Glutamatergic neuron (in vitro differentiated cells): ENCODE data around the gene KCNH2. TPM values are rescaled to one million over a fixed set of nuclear protein-coding genes. Genes with fewer than 3 reads are reported as not detected.

ENCODE experiments used
- DNase-seq: peaks from one replicate; pipeline ENCODE4 v3.0.0; 2022
- H3K27ac Mint-ChIP-seq: one replicate; pipeline ENCODE4 v1.8.0; 2020; ENCODE audit warnings: mild to moderate bottlenecking, mixed read lengths, inconsistent platforms; ENCODE audit not compliant: unreplicated experiment
- H3K27me3 Mint-ChIP-seq: one replicate; pipeline ENCODE4 v1.8.0; 2020; ENCODE audit warnings: mild to moderate bottlenecking, moderate library complexity, mixed read lengths, inconsistent platforms; ENCODE audit not compliant: unreplicated experiment
- H3K36me3 Mint-ChIP-seq: one replicate; pipeline ENCODE4 v1.8.0; 2020; ENCODE audit warnings: mild to moderate bottlenecking, mixed read lengths, inconsistent platforms; ENCODE audit not compliant: unreplicated experiment
- H3K4me1 Mint-ChIP-seq: one replicate; pipeline ENCODE4 v1.8.0; 2020; ENCODE audit warnings: mild to moderate bottlenecking, low read depth, mixed read lengths, inconsistent platforms; ENCODE audit not compliant: unreplicated experiment
- H3K4me3 Mint-ChIP-seq: one replicate; pipeline ENCODE4 v1.8.0; 2020; ENCODE audit warnings: mild to moderate bottlenecking, mixed read lengths, inconsistent platforms; ENCODE audit not compliant: unreplicated experiment
- H3K9me3 Mint-ChIP-seq: one replicate; pipeline ENCODE4 v1.8.0; 2020; ENCODE audit warnings: mild to moderate bottlenecking, moderate library complexity, mixed read lengths, inconsistent platforms; ENCODE audit not compliant: unreplicated experiment
- total RNA-seq: library from RNA; stranded (reverse); fragmentation: NEBNext Ultra II Directional; extraction: Animal tissue kit (Norgen Biotek cat#: 25700); gene quantifications from one replicate; pipeline ENCODE4 v1.2.1, GENCODE V29; 2021; ENCODE audit not compliant: unreplicated experiment
- TF ChIP-seq, protein P1 (sequence below): fragments of 200-600 bp; sonication (generic); IDR thresholded peaks from one replicate; pipeline ENCODE4 v1.5.0; 2021; ENCODE audit not compliant: partially characterized antibody, unreplicated experiment

The KCNH2 gene
- total RNA-seq, 1 donor from 2014 or later = 73.7 TPM

DNA sequence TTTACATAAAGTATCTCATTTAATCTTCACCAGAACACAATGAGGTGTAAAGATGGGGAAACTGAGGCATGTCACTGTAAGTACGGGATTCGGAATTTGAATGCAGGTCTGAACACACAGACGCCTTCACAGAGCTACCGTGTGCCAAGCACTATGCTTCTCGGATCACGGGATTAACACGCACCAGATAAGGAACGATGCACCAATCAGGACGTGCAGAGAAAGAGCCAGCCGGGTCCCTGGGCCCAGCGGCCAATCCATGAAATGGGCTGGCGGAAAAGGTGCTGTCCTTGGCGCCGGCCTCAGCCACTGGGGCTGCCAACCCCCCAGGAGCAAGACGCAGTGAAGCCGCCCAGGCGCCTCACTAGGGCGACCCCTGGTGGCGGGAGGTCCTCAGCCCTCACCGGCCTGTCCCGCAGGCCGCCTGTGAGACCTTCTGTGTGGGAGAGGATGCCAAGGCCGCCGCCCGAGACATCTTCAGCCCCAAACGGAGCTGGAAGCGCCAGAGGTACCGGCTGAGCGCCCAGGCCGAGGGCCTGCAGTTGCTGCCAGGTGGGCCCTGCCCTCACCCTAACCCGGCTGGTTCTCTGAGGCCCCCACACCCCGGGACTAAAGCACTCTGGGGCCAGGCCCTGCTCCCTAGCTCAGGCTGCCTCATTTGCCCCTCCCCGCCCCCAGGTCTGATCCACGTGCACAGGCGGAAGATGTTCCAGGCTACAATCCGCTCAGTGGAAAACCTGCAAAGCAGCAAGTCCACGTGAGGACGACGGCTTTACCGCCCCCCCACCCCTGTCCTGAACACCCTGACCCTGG lies 30.6 kb upstream of the KCNH2 start:
- Mint-ChIP-seq H3K27ac (no peak overlapping the region), H3K4me1 (peaks cover 9% of the 10 kb centered on the region)

DNA sequence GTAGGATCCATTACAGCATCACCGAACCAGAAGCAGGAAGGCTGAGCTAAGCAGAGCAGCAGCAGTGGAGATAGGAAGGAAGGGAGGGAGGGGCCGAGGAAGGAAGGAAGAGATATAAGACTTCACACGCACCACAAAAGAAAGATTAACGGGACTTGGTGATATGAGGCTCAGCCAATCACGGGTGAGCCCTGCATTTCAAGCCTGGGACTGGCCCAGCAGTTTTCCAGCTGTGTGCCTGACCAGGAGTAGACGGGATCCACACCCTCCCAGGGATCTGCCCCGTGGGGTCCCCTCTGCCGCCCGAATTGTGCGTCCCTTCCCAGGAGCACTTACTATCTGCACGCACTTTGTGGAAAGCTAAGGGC lies 30.0 kb upstream of the KCNH2 start:
- peaks cover 9% of the 10 kb centered on the region for H3K4me1 Mint-ChIP-seq
- no peaks in the 10 kb centered on the region for H3K36me3 Mint-ChIP-seq
- peaks cover 11% of the 10 kb centered on the region for H3K27me3 Mint-ChIP-seq
- H3K9me3 Mint-ChIP-seq = peaks cover 10% of the 10 kb centered on the region
- TF ChIP-seq, protein P1, sequence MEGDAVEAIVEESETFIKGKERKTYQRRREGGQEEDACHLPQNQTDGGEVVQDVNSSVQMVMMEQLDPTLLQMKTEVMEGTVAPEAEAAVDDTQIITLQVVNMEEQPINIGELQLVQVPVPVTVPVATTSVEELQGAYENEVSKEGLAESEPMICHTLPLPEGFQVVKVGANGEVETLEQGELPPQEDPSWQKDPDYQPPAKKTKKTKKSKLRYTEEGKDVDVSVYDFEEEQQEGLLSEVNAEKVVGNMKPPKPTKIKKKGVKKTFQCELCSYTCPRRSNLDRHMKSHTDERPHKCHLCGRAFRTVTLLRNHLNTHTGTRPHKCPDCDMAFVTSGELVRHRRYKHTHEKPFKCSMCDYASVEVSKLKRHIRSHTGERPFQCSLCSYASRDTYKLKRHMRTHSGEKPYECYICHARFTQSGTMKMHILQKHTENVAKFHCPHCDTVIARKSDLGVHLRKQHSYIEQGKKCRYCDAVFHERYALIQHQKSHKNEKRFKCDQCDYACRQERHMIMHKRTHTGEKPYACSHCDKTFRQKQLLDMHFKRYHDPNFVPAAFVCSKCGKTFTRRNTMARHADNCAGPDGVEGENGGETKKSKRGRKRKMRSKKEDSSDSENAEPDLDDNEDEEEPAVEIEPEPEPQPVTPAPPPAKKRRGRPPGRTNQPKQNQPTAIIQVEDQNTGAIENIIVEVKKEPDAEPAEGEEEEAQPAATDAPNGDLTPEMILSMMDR = no peak
- peak overlapping the region; percentile 44 for H3K4me3 Mint-ChIP-seq
- H3K27ac Mint-ChIP-seq = no peak overlapping the region
- no peak for DNase-seq

More for the DNA sequence above, 30.6 kb upstream of the KCNH2 start:
- peaks cover 11% of the 10 kb centered on the region for H3K27me3 Mint-ChIP-seq
- no peaks in the 10 kb centered on the region for H3K36me3 Mint-ChIP-seq
- TF ChIP-seq, protein P1 = peak; percentile 93
- DNase-seq = peak; percentile 86
- peaks cover 9% of the 10 kb centered on the region for H3K9me3 Mint-ChIP-seq
- H3K4me3 Mint-ChIP-seq = peak overlapping the region; percentile 44

DNA sequence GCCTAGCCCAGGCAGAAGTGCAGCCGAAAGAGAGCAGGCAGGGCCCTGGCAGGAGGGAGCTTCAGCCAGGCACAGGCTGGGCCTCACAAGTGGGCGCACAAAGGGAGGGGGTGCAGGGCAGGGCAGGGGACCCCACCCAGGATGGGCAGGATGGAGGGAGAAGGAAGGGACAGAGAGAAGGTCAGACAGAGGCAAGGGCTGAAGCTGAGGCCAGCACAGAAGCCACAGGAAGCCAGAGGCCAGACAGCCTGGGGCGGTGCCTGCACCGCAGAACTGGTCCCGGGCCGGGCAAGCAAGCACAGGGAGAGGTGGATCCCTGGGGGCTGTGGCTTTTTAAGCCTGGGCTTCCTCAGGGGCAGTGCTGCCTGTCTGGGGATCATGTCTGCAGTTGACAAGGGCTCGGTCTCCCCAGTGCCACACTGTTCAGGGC lies 29.4 kb upstream of the KCNH2 start:
- H3K27ac Mint-ChIP-seq = no peak overlapping the region
- H3K27me3 Mint-ChIP-seq = peaks cover 10% of the 10 kb centered on the region
- H3K9me3 Mint-ChIP-seq = peaks cover 10% of the 10 kb centered on the region
- TF ChIP-seq, protein P1 = no peak
- H3K4me1 Mint-ChIP-seq = peaks cover 7% of the 10 kb centered on the region
- H3K4me3 Mint-ChIP-seq = no peak overlapping the region
- no peak for DNase-seq
- H3K36me3 Mint-ChIP-seq = no peaks in the 10 kb centered on the region

DNA sequence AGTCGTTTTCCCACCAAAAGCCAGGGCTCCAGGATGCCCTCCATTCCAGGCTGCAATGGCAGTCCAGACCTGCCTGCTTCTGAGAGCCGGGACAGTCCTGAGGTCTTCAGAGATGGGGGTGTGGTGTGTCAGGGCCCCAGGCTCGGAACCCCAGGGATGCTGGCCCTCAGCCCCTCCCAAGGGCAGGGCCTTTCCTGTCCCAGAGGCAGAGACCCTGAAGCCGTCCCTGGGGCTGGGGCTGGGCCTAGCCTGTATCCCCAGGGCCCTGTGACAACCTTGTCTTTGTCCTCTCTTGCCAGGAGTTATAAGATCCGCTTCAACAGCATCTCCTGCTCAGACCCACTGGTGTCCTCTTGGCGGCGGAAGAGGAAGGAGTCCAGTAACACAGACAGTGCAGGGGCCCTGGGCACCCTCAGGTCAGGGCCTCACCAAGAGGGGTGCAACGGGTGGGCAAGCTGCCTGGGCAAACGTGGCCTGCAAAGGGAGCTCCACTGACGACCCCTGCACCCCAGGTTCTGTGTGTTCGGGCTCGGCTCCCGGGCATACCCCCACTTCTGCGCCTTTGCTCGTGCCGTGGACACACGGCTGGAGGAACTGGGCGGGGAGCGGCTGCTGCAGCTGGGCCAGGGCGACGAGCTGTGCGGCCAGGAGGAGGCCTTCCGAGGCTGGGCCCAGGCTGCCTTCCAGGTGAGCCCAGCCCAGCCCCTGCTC lies 28.6 kb upstream of the KCNH2 start:
- H3K27me3 Mint-ChIP-seq = peaks cover 5% of the 10 kb centered on the region
- H3K9me3 Mint-ChIP-seq = peaks cover 6% of the 10 kb centered on the region
- no peaks in the 10 kb centered on the region for H3K36me3 Mint-ChIP-seq
- no peak for DNase-seq
- H3K4me3 Mint-ChIP-seq = no peak overlapping the region
- TF ChIP-seq, protein P1 = no peak
- peaks cover 6% of the 10 kb centered on the region for H3K4me1 Mint-ChIP-seq
- no peak overlapping the region for H3K27ac Mint-ChIP-seq

DNA sequence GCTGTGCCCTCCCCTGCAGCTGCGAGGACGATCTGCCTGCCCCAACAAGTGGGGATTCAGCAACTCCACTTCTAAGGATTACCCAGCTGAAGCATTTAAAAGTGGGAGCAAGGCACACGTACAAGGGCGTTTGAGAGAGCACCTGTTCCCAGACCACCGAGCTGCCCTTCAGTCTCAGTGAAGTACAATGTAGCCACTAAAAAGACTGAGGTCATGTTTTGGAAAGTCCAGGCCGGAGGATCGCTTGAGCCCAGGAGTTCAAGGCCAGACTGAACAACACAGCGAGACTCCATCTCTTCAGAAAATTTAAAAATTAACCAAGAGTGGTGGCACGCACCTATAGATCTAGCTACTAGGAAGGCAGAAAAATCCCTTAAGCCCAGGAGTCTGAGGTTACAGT lies 27.4 kb upstream of the KCNH2 start:
- no peak overlapping the region for H3K27ac Mint-ChIP-seq
- no peaks in the 10 kb centered on the region for H3K36me3 Mint-ChIP-seq
- no peak overlapping the region for H3K4me3 Mint-ChIP-seq
- peaks cover 6% of the 10 kb centered on the region for H3K9me3 Mint-ChIP-seq
- no peak for DNase-seq
- peaks cover 6% of the 10 kb centered on the region for H3K4me1 Mint-ChIP-seq
- H3K27me3 Mint-ChIP-seq = peaks cover 2% of the 10 kb centered on the region
- TF ChIP-seq, protein P1 = no peak
